ENCODE measurements around the gene DNAJB8.

DNA sequence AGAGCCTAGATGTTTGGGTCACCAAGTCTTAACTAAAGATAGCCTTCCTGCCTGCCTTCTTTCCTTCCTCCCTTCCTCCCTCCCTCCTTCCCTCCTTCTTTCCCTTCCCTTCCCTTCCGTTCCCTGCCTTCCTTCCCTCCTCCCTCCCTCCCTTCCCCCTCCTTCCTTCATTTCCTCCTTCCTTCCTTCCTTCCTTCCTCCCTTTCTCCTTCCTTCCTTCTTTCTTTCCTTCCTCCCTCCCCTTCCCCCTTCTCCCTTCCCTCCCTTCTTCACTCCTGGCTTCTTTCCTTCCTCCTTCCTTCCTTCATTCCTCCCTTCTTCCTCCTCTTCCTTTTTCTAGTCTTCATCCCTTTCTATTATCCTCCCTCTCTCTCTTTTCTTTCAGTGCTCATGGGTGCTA, 2.0 kb downstream of the DNAJB8 start:
- no peak for TF ChIP-seq POLR2A (IDR thresholded peaks at IDR 0.05)
- no peak for TF ChIP-seq CTCF (IDR thresholded peaks at IDR 0.05 in 4 of 5, conservative IDR thresholded peaks at IDR 0.05 in 1 of 5)
